Mesenchymal stem cell (in vitro differentiated cells and primary cell): Measurements from ENCODE around the gene CEACAM18.
"Not testable (repeated sequence)": the region's sequence is repeated elsewhere in the genome, so short reads cannot be mapped to it uniquely, and the experiment has no call there.

ENCODE experiments used
- DNase-seq: peaks from one replicate; pipeline ENCODE4 v3.0.0-alpha.2; 2013
- H2AFZ ChIP-seq: one replicate; pipeline ENCODE4 v1.6.1; 2013; ENCODE audit warnings: low read depth, mild to moderate bottlenecking, control low read depth, inconsistent platforms, low read length, moderate library complexity
- H2AK5ac ChIP-seq: 2 replicates; pipeline ENCODE4 v1.6.1; 2013; ENCODE audit warnings: low read length, moderate library complexity, mild to moderate bottlenecking, inconsistent platforms; ENCODE audit not compliant: severe bottlenecking
- H2BK120ac ChIP-seq: one replicate; pipeline ENCODE4 v1.6.1; 2013; ENCODE audit warnings: low read depth, mild to moderate bottlenecking, inconsistent platforms, low read length, moderate library complexity
- H2BK12ac ChIP-seq, 2 experiments: one replicate each; pipeline ENCODE4 v1.6.1; 2013; ENCODE audit warnings: inconsistent platforms in 2 of 2, low read length in 2 of 2, mild to moderate bottlenecking in 2 of 2, moderate library complexity in 2 of 2, control low read depth in 1 of 2
- H2BK15ac ChIP-seq: one replicate; pipeline ENCODE4 v1.6.1; 2013; ENCODE audit warnings: mild to moderate bottlenecking, low read depth, inconsistent platforms; ENCODE audit not compliant: poor library complexity, severe bottlenecking
- H2BK5ac ChIP-seq: 2 replicates; pipeline ENCODE4 v1.6.1; 2013; ENCODE audit warnings: low read depth, mild to moderate bottlenecking, low read length, control low read depth, inconsistent platforms; ENCODE audit not compliant: poor library complexity, severe bottlenecking
- H3K14ac ChIP-seq, 2 experiments: one replicate each; pipeline ENCODE4 v1.6.1; 2013; ENCODE audit warnings: inconsistent platforms in 2 of 2, low read length in 2 of 2, control low read depth in 1 of 2, mild to moderate bottlenecking in 1 of 2, moderate library complexity in 1 of 2
- H3K18ac ChIP-seq, 2 experiments: one replicate each; pipeline ENCODE4 v1.6.1; 2013; ENCODE audit warnings: inconsistent platforms in 2 of 2, low read length in 2 of 2, control low read depth in 1 of 2, low read depth in 1 of 2, mild to moderate bottlenecking in 1 of 2
- H3K23ac ChIP-seq, 2 experiments: one replicate each; pipeline ENCODE4 v1.6.1; 2013; ENCODE audit warnings: inconsistent platforms in 2 of 2, low read length in 2 of 2, mild to moderate bottlenecking in 2 of 2, moderate library complexity in 2 of 2, control low read depth in 1 of 2
- H3K27ac ChIP-seq: 2 replicates; pipeline ENCODE4 v1.5.1; 2013; ENCODE audit warnings: mild to moderate bottlenecking, moderate library complexity, low read length, control low read depth, inconsistent platforms; ENCODE audit not compliant: poor library complexity, severe bottlenecking
- H3K27me3 ChIP-seq, 2 experiments: 2 replicates each; pipeline versions ENCODE4 v1.6.1 to v1.7.0; 2013; ENCODE audit warnings: low read length in 2 of 2, mild to moderate bottlenecking in 2 of 2, moderate library complexity in 2 of 2, control low read depth in 1 of 2, inconsistent platforms in 1 of 2; ENCODE audit not compliant: control insufficient read depth in 1 of 2, insufficient read depth in 1 of 2
- H3K36me3 ChIP-seq, 2 experiments: 2 replicates each; pipeline versions ENCODE4 v1.6.1 to v1.7.0; 2013; ENCODE audit warnings: low read length in 2 of 2, control low read depth in 1 of 2, inconsistent platforms in 1 of 2, low read depth in 1 of 2, mild to moderate bottlenecking in 1 of 2; ENCODE audit not compliant: insufficient read depth in 2 of 2, control insufficient read depth in 1 of 2
- H3K4ac ChIP-seq, 2 experiments: one replicate each; pipeline ENCODE4 v1.6.1; 2013; ENCODE audit warnings: inconsistent platforms in 2 of 2, low read length in 2 of 2, mild to moderate bottlenecking in 2 of 2, moderate library complexity in 2 of 2, control low read depth in 1 of 2, low read depth in 1 of 2
- H3K4me1 ChIP-seq: 2 replicates; pipeline ENCODE4 v1.6.1; 2013; ENCODE audit warnings: low read depth, low read length, control low read depth; ENCODE audit not compliant: control insufficient read depth, insufficient read depth
- H3K4me2 ChIP-seq: 2 replicates; pipeline ENCODE4 v1.6.1; 2013; ENCODE audit warnings: low read length, mild to moderate bottlenecking, inconsistent platforms; ENCODE audit not compliant: poor library complexity, severe bottlenecking
- H3K4me3 ChIP-seq, 2 experiments: 2 replicates each; pipeline versions ENCODE4 v1.5.1 to v1.7.0; 2013; ENCODE audit warnings: low read length in 2 of 2, mild to moderate bottlenecking in 2 of 2, control low read depth in 1 of 2, low read depth in 1 of 2; ENCODE audit not compliant: insufficient read depth in 1 of 2
- H3K79me1 ChIP-seq: replicated peaks from 2 replicates; pipeline ENCODE4 v1.6.1; 2013; ENCODE audit warnings: mild to moderate bottlenecking, control low read depth, low read length, inconsistent platforms; ENCODE audit not compliant: poor library complexity, severe bottlenecking
- H3K9ac ChIP-seq: 2 replicates; pipeline ENCODE4 v1.7.0; 2013; ENCODE audit warnings: mild to moderate bottlenecking, low read length, moderate library complexity
- H3K9me3 ChIP-seq: 2 replicates; pipeline ENCODE4 v1.7.0; 2013; ENCODE audit warnings: mild to moderate bottlenecking, low read length; ENCODE audit not compliant: control insufficient read depth
- H4K8ac ChIP-seq: one replicate; pipeline ENCODE4 v1.6.1; 2013; ENCODE audit warnings: inconsistent platforms, mild to moderate bottlenecking, low read length, moderate library complexity
- H4K91ac ChIP-seq: one replicate; pipeline ENCODE4 v1.6.1; 2013; ENCODE audit warnings: mild to moderate bottlenecking, low read length, inconsistent platforms
- WGBS: methylation state at CpG from one replicate; pipeline ENCODE4 v1.1.7; 2013; ENCODE audit warnings: mixed read lengths; 5-methylcytosine and 5-hydroxymethylcytosine counted together

The CEACAM18 gene

GRCh38 chr19:51441410-51442390, 36.6 kb upstream of the CEACAM18 start:
- Histone ChIP-seq H3K9ac (peak overlapping the region; percentile 12), H3K23ac (no peak overlapping the region), H2BK12ac (no peak overlapping the region), H4K8ac (no peak overlapping the region), H2AFZ (no peak overlapping the region), H3K4me2 (no peak overlapping the region), H3K4me1 (no peaks in the 10 kb centered on the region), H3K27ac (no peak overlapping the region), H2BK15ac (no peak overlapping the region), H3K18ac (no peak overlapping the region), H2BK5ac (no peak overlapping the region), H2AK5ac (no peak overlapping the region), H4K91ac (no peak overlapping the region), H3K4ac (no peak overlapping the region), H2BK120ac (no peak overlapping the region), H3K14ac (no peak overlapping the region), H3K79me1 (no peaks in the 10 kb centered on the region), H3K27me3 (peaks cover 0 to 28% of the 10 kb centered on the region in 2 experiments), H3K36me3 (no peaks in the 10 kb centered on the region), H3K4me3 (no peak overlapping the region), H3K9me3 (no peaks in the 10 kb centered on the region)
- no peak for DNase-seq
- WGBS: 75% methylated on average over 29 of the region's 31 CpGs

GRCh38 chr19:51447510-51447909, 30.8 kb upstream of the CEACAM18 start:
- not testable (repeated sequence) for DNase-seq, H3K27ac ChIP-seq, H3K9ac ChIP-seq, H3K4me2 ChIP-seq, H3K79me1 ChIP-seq, H4K91ac ChIP-seq, H2AFZ ChIP-seq, H3K9me3 ChIP-seq, H3K4me1 ChIP-seq, H2BK5ac ChIP-seq, H2AK5ac ChIP-seq, H4K8ac ChIP-seq, H3K27me3 ChIP-seq, H3K18ac ChIP-seq, H3K23ac ChIP-seq, H2BK12ac ChIP-seq, H3K4me3 ChIP-seq, H2BK15ac ChIP-seq, H3K14ac ChIP-seq, H3K36me3 ChIP-seq, H3K4ac ChIP-seq, H2BK120ac ChIP-seq
- WGBS: 58% methylated on average over 3 of the region's 3 CpGs

- Histone ChIP-seq H3K18ac (no peak overlapping the region), H3K4me1 (no peaks in the 10 kb centered on the region), H3K9me3 (no peaks in the 10 kb centered on the region), H3K4me3 (no peak overlapping the region), H2BK120ac (no peak overlapping the region), H2AFZ (no peak overlapping the region), H3K79me1 (no peaks in the 10 kb centered on the region), H2BK15ac (no peak overlapping the region), H3K4ac (no peak overlapping the region), H3K9ac (no peak overlapping the region), H2AK5ac (no peak overlapping the region), H2BK5ac (no peak overlapping the region), H4K91ac (no peak overlapping the region), H3K4me2 (no peak overlapping the region), H3K36me3 (no peaks in the 10 kb centered on the region), H3K27me3 (peaks cover 0 to 3% of the 10 kb centered on the region in 2 experiments), H3K14ac (no peak overlapping the region), H2BK12ac (no peak overlapping the region), H3K27ac (no peak overlapping the region), H3K23ac (no peak overlapping the region), H4K8ac (no peak overlapping the region)
- 69% methylated on average over 7 of the region's 7 CpGs for WGBS
- DNase-seq: no peak
Measured at GRCh38 chr19:51448011-51448410, 30.3 kb upstream of the CEACAM18 start.

GRCh38 chr19:51448411-51449016, 29.8 kb upstream of the CEACAM18 start:
- no peak overlapping the region for H2AK5ac ChIP-seq
- H3K18ac ChIP-seq: no peak overlapping the region
- H3K4me3 ChIP-seq: no peak overlapping the region
- no peak overlapping the region for H2BK12ac ChIP-seq
- H2BK120ac ChIP-seq: no peak overlapping the region
- no peak overlapping the region for H3K27ac ChIP-seq
- H4K91ac ChIP-seq: no peak overlapping the region
- H3K9me3 ChIP-seq: no peaks in the 10 kb centered on the region
- H3K27me3 ChIP-seq: peaks cover 0 to 3% of the 10 kb centered on the region in 2 experiments
- 56% methylated on average over 10 of the region's 13 CpGs for WGBS
- H2BK5ac ChIP-seq: no peak overlapping the region
- H3K79me1 ChIP-seq: no peaks in the 10 kb centered on the region
- H3K14ac ChIP-seq: no peak overlapping the region
- no peak overlapping the region for H3K4me2 ChIP-seq
- no peak overlapping the region for H2BK15ac ChIP-seq
- H3K4ac ChIP-seq: no peak overlapping the region
- no peak overlapping the region for H3K23ac ChIP-seq
- H4K8ac ChIP-seq: no peak overlapping the region
- no peaks in the 10 kb centered on the region for H3K36me3 ChIP-seq
- DNase-seq: no peak
- H3K9ac ChIP-seq: no peak overlapping the region
- no peaks in the 10 kb centered on the region for H3K4me1 ChIP-seq
- no peak overlapping the region for H2AFZ ChIP-seq
